K562 (cell line): Measurements from ENCODE around the gene TMEM86B. TPM values are rescaled to one million over a fixed set of nuclear protein-coding genes. Genes with fewer than 3 reads are reported as not detected.

Source experiments
- ARID3A ChIP-seq: IDR thresholded peaks from 2 replicates; pipeline ENCODE4 v1.6.1; 2012; ENCODE audit warnings: low read depth, low read length, improper control_type of control experiment, borderline replicate concordance
- ARID4B ChIP-seq: sonication (generic); formaldehyde crosslinking; IDR thresholded peaks from 2 replicates; pipeline ENCODE4 v1.8.0; 2022; ENCODE audit warnings: mild to moderate bottlenecking, missing genetic modification reagents
- CBX3 ChIP-seq, 2 experiments: IDR thresholded peaks; 1 replicate in 1 of 2; 2 replicates in 1 of 2; pipeline ENCODE4 v1.6.1; 2012; ENCODE audit warnings: inconsistent platforms in 2 of 2, low read length in 2 of 2, borderline replicate concordance in 1 of 2, control low read depth in 1 of 2
- CEBPB ChIP-seq: fragments of 450-650 bp; IDR thresholded peaks from 2 replicates; pipeline ENCODE4 v1.6.1; 2016; ENCODE audit warnings: missing genetic modification characterization, missing compliant biosample characterization
- CREBBP ChIP-seq: IDR thresholded peaks from one replicate; pipeline ENCODE4 v1.6.1; 2012; ENCODE audit warnings: low read depth, mild to moderate bottlenecking, control low read depth, inconsistent platforms, low read length
- KAT2B ChIP-seq: IDR thresholded peaks from one replicate; pipeline ENCODE4 v1.6.1; 2012; ENCODE audit warnings: low read depth, mild to moderate bottlenecking, control low read depth, inconsistent platforms, low read length, moderate library complexity
- MBD2 ChIP-seq: sonication (generic); IDR thresholded peaks from 2 replicates; pipeline ENCODE4 v1.6.1; 2016; ENCODE audit warnings: low read depth, borderline replicate concordance
- NEUROD1 ChIP-seq: fragments of 150-350 bp; IDR thresholded peaks from 2 replicates; pipeline ENCODE4 v1.6.1; 2014; ENCODE audit warnings: borderline replicate concordance, low read length, low read depth; ENCODE audit not compliant: partially characterized antibody
- TGIF2 ChIP-seq: sonication (generic); formaldehyde crosslinking; IDR thresholded peaks from 2 replicates; pipeline ENCODE4 v1.8.1; 2022; ENCODE audit warnings: mild to moderate bottlenecking, missing genetic modification reagents, moderate library complexity
- YY1 ChIP-seq, 3 experiments: IDR thresholded peaks; 2 replicates each; pipeline ENCODE4 v1.6.1; 2011; ENCODE audit warnings: low read length in 2 of 3, mild to moderate bottlenecking in 2 of 3, moderate library complexity in 2 of 3, borderline replicate concordance in 1 of 3, control low read depth in 1 of 3, low read depth in 1 of 3; ENCODE audit not compliant: insufficient read depth in 3 of 3, insufficient replicate concordance in 2 of 3, control insufficient read depth in 1 of 3, insufficient read length in 1 of 3; ENCODE audit errors: extremely low read depth in 1 of 3
- ZBTB17 ChIP-seq: fragments of 450-650 bp; formaldehyde crosslinking; IDR thresholded peaks from 2 replicates; pipeline ENCODE4 v1.4.0; 2020; ENCODE audit warnings: mild to moderate bottlenecking
- ZFX ChIP-seq: sonication (generic); formaldehyde crosslinking; IDR thresholded peaks from 2 replicates; pipeline ENCODE4 v1.8.0; 2022; ENCODE audit warnings: mild to moderate bottlenecking, missing genetic modification reagents, moderate library complexity
- ZNF277 ChIP-seq: fragments of 250-450 bp; sonication (Bioruptor Pico); IDR thresholded peaks from 2 replicates; pipeline ENCODE4 v1.8.0; 2022; ENCODE audit warnings: inconsistent platforms, mild to moderate bottlenecking, moderate library complexity, borderline replicate concordance
- ZNF436 ChIP-seq: fragments of 250-450, 450-650 bp; sonication (Bioruptor Pico); formaldehyde crosslinking; IDR thresholded peaks from 2 replicates; pipeline ENCODE4 v1.7.0; 2020; ENCODE audit warnings: mild to moderate bottlenecking
- polyA plus RNA-seq, 8 experiments: library from polyadenylated mRNA; depleted of rRNA in 4 of 8; stranded (reverse) in 5 of 8; unstranded in 3 of 8; fragments of >200 nt; fragmentation: Nextera tagmentation in 2 of 8; fragmentation: Illumina TruSeq in 1 of 8; extraction: Ambion mirVana in 2 of 8; extraction: Trizol in 1 of 8; gene quantifications; 2 replicates each; pipeline versions ENCODE4 v1.2.1 to v1.2.3, GENCODE V29; 2011 to 2014; ENCODE audit warnings: inconsistent platforms in 1 of 8, missing spikeins in 1 of 8
- total RNA-seq, 7 experiments: library from RNA; depleted of rRNA in 6 of 7; stranded (reverse); fragments of >200 nt in 6 of 7; fragmentation: Illumina TruSeq in 2 of 7; extraction: Trizol in 2 of 7; gene quantifications; 2 replicates each; pipeline versions ENCODE4 v1.2.1 to v1.2.3, GENCODE V29; 2011 to 2021; ENCODE audit warnings: low replicate concordance in 1 of 7

TMEM86B gene
- total and polyA plus RNA-seq, 9 of the 15 experiments (the other 6 are each of a cell fraction or from before 2014, with no cell fraction given) = 0.28 to 7.9 (median 2.1) TPM

- TF ChIP-seq YY1 (IDR thresholded peaks at IDR 0.05; ENCODE audit: borderline replicate concordance in 1 of 3, control insufficient read depth in 1 of 3, extremely low read depth in 1 of 3, insufficient read depth in 3 of 3, insufficient read length in 1 of 3, insufficient replicate concordance in 2 of 3, low read depth in 1 of 3, low read length in 2 of 3) = peak in 1 of 3 experiments; percentile 11
- TF ChIP-seq ZNF277 = no peak
- TF ChIP-seq ARID4B (CRISPR knock-in tag) = no peak
- TF ChIP-seq CEBPB (tag) = no peak
- no peak for TF ChIP-seq ARID3A
- TF ChIP-seq ZBTB17 = no peak
- no peak for TF ChIP-seq NEUROD1
- no peak for TF ChIP-seq ZNF436
- no peak for TF ChIP-seq CBX3 (IDR thresholded peaks at IDR 0.05; ENCODE audit: borderline replicate concordance in 1 of 2, low read length in 2 of 2)
- no peak for TF ChIP-seq CREBBP
- no peak for TF ChIP-seq MBD2
- TF ChIP-seq TGIF2 (CRISPR knock-in tag) = no peak
- TF ChIP-seq ZFX (CRISPR knock-in tag) = peak; percentile 23; the same call in 1 of the 2 replicates
- no peak for TF ChIP-seq KAT2B
Observed at GRCh38 chr19:55255618-55256423, 27.3 kb upstream of the TMEM86B start (continued).
